ENCODE measurements around the gene DICER1.

- TF ChIP-seq CTCF (IDR thresholded peaks at IDR 0.05) (no peak), POLR2A (IDR thresholded peaks at IDR 0.05) (no peak), POLR2AphosphoS5 (IDR thresholded peaks at IDR 0.05) (no peak)
Measured at GRCh38 chr14:95056476-95056875, 100.9 kb downstream of the DICER1 start.
